Cerebellar cortex (tissue), 1 donor: Measurements from ENCODE around the gene THAP2.

Experiments
- DNase-seq: peaks from one replicate; pipeline ENCODE4 v3.0.0-alpha.2; 2015; ENCODE audit warnings: low spot score

THAP2 gene

GRCh38 chr12:71703206-71703605, 39.1 kb downstream of the THAP2 start:
- DNase-seq, result no peak

GRCh38 chr12:71704920-71705319, 40.8 kb downstream of the THAP2 start:
- no peak for DNase-seq

GRCh38 chr12:71708658-71709057, 44.6 kb downstream of the THAP2 start:
- DNase-seq, result no peak

- DNase-seq, result no peak
Measured at GRCh38 chr12:71710276-71711125, 46.4 kb downstream of the THAP2 start.

- DNase-seq, result no peak
Measured at GRCh38 chr12:71718611-71719010, 54.5 kb downstream of the THAP2 start.

GRCh38 chr12:71719647-71720370, 55.7 kb downstream of the THAP2 start:
- no peak for DNase-seq

GRCh38 chr12:71721783-71722505, 57.8 kb downstream of the THAP2 start:
- DNase-seq, result no peak

- DNase-seq, result no peak
Measured at GRCh38 chr12:71725011-71725410, 60.9 kb downstream of the THAP2 start.

- DNase-seq, result no peak
Measured at GRCh38 chr12:71726548-71726947, 62.4 kb downstream of the THAP2 start.

GRCh38 chr12:71727958-71728357, 63.9 kb downstream of the THAP2 start:
- DNase-seq, result no peak
